ENCODE measurements around the gene KRTAP10-12.

GRCh38 chr21:44724926-44725325, 28.0 kb downstream of the KRTAP10-12 start:
- TF ChIP-seq CTCF (IDR thresholded peaks at IDR 0.05) = no peak
- no peak for TF ChIP-seq POLR2A (IDR thresholded peaks at IDR 0.05)
- no peak for TF ChIP-seq EP300 (IDR thresholded peaks at IDR 0.05)

Data from tibial nerve (tissue), 4 donors.